GM21447 (cell line): ENCODE measurements around the gene EFHD2.
"Not testable (repeated sequence)": the region's sequence is repeated elsewhere in the genome, so short reads cannot be mapped to it uniquely, and the experiment has no call there.

ENCODE experiments used
- ATAC-seq: cut with Tn5 transposase; IDR thresholded peaks from one replicate; pipeline ENCODE4 v1.9.1; 2021; ENCODE audit not compliant: unreplicated experiment

EFHD2 gene

DNA sequence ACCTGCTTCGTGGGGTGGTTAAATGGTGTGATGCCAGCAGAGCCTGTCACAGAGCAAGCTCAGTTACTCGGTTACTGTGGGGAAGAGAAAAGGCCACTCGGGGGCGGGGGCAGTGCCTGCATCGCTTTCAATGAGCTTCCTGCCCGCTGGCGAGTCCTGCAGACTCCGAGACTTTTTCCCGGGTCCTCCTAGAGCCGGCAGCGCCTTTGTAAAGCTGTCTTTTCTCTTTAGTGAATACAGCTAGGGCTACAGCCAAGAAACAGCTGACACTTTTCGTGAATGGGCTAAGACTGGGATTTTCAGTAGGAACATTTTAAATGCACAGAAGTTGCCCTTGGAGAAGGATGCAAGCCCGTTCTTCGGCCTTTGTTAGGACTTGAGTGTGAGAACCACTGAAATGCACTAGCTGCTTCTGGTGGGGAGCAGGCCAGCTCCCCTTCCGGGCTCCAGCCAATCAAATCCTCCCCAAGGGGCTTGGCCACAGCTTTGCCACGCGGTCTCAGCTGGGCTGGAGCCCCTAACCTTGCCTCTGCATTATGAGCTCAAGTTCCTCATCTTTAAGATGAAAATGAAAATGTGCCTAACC, 23.4 kb upstream of the EFHD2 start:
- ATAC-seq, result no peak

DNA sequence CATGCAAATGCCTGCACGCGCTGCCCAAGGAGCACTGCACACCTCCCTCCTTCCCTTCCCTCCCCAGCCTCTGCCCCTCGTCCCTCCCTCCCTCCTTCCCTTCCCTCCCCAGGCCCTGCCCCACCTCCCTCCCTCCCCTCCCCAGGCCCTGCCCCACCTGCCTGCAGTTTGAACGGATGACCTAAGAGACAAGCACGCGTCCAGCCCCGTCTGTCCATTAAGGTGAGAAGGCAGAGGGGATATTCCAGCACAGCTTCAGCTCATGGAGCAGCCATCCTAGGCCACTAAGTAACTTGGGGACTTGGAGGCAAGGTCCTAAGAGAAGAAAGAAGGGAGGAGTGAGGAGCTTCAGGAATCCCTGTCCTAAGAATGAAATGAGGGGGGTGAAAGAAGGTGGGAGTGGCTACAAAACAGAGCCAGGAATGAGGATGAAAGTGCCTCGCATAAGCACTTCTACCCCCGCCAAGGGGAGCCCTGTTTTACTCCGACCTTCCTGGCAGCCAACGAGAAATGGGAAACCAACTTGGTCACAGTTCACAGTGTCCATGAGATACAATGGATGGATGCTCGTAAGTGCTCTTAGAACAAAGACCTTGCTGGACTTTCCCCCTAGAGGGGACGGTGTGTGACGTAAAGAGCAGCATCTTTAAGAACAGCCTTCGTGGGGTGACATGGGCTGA, 21.3 kb upstream of the EFHD2 start:
- ATAC-seq, result no peak

DNA sequence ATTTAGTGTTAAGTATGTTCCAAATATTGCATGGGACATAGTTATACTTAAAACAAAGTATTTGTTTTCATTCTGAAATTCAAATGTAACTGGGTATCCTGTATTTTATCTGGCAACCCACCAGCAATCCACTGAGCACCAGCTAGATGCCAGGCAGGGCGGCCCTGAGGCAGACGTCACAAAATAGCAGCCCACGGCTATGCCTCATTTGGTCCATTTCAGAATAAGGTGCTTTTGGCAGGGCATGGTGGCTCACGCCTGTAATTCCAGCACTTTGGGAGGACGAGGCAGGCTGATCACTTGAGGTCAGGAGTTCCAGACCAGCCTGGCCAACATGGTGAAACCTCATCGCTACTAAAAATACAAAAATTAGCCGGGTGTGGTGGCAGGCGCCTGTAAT, 19.9 kb upstream of the EFHD2 start:
- ATAC-seq, result not testable (repeated sequence)

DNA sequence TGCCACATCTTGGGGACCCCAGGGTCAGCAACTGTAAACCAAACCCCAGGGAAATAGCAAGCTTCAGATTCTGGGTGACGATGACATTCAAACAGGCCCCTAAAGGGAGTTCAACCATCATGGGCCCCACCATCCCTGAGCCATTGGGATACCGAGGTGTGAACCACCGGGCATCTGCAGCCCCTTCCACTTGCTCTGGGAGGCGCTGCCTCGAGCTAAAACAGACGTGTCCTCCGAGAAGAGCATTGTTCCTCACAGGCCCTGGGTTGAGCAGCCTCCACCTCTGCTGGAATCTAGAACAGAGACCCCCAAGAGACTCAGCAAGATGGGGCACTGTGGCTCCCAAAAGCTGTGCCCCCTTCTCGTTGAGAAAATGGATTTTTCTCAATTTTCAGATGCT, 19.0 kb upstream of the EFHD2 start:
- no peak for ATAC-seq

DNA sequence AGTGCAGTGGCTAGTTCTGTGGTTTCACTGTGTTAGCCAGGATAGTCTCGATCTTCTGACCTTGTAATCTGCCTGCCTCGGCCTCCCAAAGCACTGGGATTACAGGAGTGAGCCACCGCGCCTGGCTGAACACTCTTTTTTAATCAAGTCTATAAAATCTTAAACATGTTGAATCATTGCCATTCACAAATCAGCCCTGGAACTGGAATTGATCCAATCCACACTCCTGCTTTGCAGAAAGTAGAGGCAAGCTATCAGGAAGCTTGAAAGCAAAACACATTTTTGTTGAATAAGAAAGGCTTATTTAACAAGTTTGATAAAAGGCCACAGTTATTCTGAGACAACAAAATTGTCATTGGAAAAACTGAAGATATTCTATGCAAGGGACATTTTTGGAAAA, 18.3 kb upstream of the EFHD2 start:
- no peak for ATAC-seq

DNA sequence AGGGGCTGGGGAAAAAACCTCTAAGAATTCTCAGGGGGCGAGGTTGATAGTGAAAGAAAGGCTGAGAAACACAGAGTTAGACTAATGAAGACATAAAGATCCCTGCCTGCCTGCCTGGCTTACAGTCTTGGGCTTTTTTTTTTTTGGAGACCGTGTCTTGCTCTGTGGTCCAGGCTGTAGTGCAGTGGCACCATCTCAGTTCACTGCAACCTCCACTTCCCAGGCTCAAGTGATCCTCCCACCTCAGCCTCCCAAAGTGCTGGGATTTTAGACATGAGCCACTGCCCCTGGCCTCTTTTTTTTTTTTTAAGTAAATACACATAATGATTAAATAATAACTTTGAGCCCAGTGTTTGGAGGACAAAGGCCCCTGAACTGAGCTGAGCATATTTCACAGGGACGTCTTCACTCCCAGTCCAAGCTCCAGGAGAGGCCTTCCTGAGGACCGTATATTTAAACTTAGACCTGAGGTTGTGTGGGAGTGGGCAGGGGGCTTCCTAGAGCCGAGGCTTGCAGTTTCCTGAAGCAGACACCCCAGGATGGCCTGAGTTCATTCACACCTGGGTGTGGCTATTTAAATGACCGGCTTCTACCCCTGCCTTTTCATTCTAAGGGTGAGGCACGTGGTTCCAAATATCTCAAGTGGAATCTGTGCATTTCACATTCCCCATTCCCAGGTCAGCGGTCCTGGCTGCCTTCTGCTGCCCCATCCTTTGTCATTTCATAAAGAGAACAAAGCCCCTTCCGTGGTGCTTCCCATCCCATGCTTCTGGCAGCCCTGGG, 16.0 kb upstream of the EFHD2 start:
- ATAC-seq, result no peak

DNA sequence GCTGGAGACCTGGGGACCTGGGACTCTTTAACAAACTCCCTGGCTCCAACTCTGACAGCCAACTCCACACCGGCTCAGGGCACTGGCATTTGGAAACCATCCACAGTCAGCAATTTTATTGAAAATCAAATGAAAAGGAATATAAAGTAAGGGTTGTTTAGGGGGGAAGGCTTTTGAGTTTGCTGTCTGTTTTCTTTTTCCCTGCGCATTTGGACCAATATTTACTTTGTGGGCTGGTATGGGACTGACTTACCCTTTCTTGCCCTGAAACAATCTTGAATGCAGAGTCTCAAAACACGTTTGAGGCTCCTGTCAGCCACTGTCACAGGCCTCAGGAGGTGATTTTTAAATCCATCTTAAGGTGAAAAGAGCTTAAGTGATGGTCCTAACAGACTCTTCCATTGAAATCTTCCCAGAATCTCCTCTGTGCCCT, 15.4 kb upstream of the EFHD2 start:
- no peak for ATAC-seq

DNA sequence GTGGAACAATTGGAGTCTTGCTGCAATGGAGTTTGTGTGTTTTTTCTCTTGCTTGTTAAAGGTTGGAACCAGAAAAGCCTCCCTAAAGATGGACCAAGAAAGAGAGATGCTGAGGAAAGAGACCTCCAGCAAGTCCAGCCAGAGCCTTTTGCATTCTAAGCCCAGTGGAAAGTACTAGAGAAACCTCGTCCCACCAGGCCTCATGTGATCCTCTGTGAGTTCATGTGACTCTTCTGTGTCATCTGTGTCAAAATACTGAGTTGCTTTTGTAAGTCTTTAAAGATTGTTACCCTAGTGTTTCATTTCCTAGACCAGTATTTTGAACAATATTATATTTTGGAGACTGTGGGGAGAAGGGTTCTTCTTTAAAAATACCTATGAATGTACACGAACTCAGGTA, 12.5 kb upstream of the EFHD2 start:
- ATAC-seq, result no peak

DNA sequence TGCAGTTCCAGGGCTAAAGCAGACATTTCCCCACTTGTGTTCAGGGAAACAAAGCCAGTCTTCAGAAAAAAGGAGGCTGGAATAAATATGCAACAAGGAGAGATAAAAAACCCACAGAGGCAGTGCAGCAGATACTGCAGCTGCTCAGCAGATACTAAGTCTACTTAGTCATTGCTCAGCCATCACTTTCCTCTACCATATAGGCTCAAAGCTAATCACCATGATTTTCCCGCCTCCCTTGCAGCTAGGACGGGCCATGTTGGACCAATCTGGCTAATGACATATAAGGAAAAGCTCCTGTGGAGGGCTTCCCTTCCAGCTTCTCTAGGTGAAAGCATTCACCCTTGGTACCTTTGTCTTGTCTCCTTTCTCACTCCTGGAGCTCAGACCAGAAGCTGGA, 10.0 kb upstream of the EFHD2 start:
- ATAC-seq, result no peak

DNA sequence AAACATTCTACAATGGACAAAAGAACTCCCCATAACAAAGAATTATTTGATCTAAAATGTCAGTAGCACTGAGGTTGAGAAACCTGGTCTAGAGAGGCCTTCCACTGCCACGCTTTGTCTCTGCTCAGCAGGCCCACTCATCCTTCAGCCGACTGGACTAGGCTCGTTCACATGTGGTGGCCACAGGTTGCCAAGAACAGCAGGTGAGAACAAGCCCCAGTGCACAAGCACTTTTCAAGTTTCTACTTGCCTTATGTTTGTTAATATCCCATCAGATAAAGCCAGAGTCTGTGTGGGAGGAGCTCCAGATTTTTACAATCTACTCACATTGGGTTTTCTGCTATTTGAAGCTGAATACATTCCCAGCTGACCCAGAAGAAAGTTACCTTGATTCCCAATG, 9.1 kb upstream of the EFHD2 start:
- ATAC-seq, result no peak

DNA sequence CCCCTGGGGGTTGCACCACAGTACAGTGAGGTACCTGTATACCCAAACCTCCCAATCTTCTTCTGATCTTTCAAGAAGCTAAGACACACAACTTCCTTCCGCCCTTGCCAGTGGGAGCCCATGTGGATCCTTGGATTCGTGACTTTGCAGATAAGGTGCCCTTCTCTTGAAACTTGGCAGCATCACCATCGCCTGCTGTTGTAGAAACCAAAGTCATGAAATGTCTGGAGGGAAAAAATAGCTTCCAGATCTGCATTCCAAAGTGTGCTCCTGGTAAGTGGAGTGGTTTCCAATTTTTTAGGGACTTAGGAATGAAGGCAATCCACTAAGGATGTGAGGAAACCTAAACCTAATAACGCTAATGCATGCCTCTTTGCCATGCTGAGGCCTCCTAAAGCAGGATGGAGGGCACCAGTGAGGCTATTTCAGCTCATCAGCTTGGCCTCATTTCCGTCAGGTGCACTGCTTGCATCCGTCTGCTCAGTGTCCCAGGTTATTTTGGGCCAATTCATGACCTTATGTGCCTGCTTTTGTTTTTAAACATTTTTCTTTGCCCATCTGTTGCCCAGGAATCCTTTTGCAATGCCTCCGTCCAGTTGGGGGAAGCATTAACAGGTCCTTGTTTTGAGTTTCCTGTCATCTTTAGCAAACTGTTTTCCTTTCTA, 8.2 kb upstream of the EFHD2 start:
- ATAC-seq, result no peak

DNA sequence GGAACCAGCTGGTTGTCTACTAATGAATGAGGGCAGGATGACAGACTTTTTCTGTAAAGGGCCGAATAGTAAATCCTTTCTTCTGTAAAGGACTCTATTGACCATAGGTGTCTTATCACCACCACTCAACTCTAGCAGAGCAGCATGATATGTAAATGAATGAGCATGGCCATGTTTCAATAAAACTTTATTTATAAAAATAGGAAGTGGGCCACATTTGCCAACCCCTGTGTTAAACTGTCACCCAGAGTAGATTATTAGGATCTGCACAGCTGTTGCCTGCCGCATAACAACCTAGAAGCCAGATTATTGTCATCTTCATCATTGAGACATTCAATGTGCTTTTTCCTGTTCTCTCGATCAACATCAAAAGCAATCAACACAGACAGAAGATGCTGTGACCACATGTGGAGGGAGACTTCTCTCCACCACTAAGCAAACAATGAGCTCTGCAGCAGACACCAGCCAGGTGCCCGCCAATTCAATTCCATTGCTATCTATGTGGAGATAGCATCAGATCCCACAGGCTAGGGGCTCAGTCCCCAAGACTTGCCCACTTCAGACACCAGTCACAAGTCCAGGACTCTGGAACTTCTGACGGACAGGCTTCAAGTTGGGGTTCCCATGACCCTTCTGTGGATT, 6.8 kb upstream of the EFHD2 start:
- no peak for ATAC-seq

DNA sequence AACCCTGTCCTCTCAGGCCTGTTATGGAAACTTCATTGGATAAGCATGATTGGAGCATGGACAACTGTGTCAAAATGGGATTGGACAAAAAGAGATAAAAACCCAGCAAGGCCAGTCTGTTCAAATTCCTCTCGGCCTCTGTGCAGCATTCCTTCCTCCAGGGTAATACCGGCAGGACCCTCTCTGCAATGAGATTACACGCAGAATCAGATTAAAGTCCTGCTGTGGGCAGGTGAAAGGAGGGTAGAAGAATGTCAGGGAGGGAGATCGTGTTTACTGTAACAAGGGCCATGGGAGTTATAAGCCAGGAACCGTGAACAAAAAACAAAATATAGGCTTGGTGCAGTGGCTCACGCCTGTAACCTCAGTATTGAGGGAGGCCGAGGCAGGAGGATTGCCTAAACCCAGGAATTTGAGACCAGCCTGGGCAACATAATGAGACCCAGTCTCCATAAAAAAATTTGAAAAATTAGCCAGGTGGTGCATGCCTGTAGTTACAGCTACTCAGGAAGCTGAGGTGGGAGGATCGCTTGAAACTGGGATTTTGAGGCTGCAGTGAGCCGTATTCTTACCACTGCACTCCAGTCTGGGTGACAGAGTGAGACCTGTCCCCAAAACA, 5.6 kb upstream of the EFHD2 start:
- ATAC-seq, result no peak

DNA sequence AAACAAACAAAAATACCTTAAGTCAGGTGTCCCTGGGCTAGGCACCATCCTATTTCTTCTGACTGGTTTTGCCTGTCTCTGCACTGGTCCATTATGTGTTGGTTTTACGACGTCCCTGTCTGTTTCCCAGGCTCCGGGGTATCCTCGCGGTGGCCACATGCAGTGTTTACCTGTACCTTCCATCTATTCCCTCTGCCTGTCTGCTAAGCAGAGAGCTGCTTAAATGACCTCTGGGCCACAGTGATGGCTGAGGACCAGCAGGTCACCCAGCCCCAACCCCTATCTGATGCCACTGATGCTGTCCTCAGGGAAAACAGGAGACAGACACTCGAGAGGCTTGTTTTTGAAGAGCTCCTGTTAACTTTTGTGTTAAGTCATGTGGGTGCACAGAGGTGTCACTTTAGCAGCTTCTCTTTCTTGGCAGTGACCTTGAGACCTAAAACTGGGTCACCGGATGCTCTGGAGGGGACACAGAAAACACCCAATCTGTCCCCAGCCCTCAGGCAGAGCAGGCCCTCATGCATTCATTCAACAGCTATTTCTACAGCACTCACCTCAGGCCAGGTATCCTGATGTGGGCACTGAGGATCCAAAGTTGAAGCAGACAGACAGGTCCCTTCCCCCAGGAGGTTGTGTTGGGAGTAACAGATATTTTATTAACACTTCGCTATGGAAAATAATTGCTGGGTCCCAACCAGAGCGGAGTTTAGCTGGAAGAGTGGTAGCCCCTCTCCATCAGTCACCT, 4.4 kb upstream of the EFHD2 start:
- no peak for ATAC-seq

DNA sequence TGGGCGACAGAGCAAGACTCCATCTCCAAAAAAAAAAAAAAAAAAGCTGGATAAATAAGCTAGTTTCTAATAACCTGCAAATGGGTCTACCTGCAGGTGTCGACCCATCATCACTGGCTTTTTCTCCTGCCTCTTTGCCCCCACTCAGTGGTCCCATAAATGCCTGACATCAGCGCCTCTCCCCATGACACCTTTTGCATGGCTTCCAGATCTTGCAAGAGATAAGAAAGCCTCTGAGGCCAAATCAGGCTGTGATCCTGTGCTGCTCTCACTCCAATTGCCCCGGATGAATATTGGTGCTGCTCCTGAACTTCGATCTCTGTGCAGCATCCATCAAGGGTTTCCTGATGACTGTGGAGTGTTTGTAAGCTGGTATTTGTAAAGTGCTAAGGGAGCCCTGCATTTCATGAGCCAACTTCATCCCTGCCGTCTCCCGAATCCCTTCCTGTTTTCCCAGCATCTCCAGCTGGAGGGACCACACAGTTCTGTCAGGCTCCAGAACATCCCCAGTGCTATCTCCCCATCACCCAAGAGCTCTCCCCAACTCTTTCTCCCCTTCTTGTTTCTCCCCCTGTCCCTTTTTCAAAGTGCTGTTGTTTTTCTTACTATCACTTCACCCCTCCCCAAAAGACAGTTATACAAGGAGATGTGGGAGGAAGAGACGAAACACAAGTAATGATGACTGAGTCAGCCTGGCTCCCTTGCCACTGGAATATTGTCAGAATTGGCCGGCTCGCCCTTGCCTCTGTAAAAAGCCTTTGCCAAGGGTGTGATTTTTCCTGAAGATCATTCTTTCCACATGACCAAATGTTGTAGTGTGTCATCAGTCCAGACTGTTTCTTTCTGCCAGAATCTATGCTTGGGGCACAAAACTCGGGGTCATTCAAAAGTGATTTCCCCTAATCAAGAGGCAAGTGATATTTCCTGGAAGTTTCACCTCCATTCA, 2.8 kb upstream of the EFHD2 start:
- ATAC-seq, result no peak

DNA sequence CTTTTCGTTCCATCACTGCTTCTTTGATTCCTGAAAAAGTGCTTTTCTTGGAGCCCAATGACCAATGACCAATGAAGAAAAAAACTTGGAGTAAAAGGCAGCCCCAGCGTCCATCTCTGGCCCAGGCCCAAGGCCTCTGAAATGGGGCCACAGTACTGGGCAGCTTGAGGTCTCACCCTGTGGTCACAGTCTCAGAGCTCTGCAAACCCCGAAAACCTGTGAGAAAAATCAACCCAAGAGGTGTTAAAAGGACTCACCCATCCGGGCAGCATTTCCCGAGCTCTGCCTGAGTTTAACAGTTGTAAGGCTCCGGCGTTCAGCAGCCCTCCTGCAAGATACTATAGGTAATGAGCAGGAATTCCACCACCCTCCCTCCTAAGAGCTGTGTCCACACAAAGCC, 2.1 kb upstream of the EFHD2 start:
- no peak for ATAC-seq

DNA sequence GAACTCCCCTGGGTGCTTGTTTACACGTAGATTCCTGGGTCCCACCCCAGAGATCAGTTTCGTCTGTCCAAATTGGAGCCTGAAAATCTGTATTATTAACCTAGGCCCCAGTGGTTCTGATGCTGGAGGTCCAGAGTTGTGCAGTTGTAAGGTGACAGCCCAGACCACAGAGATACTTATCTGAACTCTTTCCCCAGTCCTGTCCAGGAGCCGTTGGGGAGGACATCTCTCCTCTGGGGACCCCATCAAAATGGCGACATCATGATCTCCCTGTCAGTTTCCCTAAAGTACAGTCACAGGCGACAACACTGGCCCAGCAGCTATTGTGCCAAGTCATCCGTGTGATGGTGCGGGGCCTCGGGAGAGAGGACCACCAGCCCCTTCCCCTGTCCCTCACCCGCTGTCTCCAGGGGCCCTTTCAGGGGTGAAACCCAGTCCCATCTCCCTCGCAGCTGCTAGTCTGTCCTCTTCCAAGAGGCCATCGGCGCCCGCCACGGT, 749 bp upstream of the EFHD2 start:
- no peak for ATAC-seq

DNA sequence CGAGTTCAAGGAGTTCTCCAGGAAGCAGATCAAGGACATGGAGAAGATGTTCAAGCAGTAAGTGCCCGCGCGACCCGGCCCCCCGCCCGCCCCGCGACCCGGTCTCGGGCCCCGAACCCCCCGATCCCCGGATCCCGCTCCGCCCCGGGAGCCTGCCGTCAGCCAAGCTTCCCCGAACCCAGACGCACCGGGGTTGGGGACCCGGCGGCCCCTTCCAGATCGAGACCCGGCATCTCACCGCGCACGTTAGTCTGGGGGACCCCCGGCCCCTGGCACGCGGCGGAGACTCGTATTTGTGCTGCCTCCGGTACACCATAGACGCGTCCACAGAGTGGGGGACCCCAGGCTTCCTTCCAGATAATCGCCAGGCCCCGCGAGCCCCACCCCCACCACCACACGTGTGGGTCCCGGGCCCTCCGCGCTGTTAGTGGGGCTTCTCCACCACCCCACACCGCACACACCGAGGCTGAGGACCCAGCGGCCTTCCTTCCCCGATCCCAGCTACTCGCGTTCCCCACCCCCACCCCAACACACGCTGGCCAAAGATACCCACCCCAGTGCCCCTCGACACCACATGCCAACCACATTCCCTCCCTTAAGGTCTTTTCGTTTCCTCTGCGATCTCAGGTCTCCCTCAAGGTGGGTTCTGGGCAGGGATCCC, 665 bp downstream of the EFHD2 start:
- ATAC-seq, result no peak
